GM19025 (cell line): Measurements from ENCODE around the gene SLC8A2.

Source experiments
- ATAC-seq: cut with Tn5 transposase; IDR thresholded peaks from one replicate; pipeline ENCODE4 v1.9.1; 2021; ENCODE audit warnings: mild to moderate bottlenecking, low read depth, moderate library complexity; ENCODE audit not compliant: unreplicated experiment

SLC8A2 gene

GRCh38 chr19:47506459-47506858 lies 34.8 kb upstream of the SLC8A2 start:
- no peak for ATAC-seq

GRCh38 chr19:47505506-47505905 lies 33.8 kb upstream of the SLC8A2 start:
- ATAC-seq, result no peak

- no peak for ATAC-seq
Observed at GRCh38 chr19:47503826-47504150, 32.1 kb upstream of the SLC8A2 start.

- no peak for ATAC-seq
Observed at GRCh38 chr19:47503130-47503825, 31.6 kb upstream of the SLC8A2 start.

- ATAC-seq, result no peak
Observed at GRCh38 chr19:47499863-47500830, 28.5 kb upstream of the SLC8A2 start.

GRCh38 chr19:47499371-47499770 lies 27.7 kb upstream of the SLC8A2 start:
- ATAC-seq, result no peak

GRCh38 chr19:47498561-47498960 lies 26.9 kb upstream of the SLC8A2 start:
- ATAC-seq, result no peak

- ATAC-seq, result no peak
Observed at GRCh38 chr19:47497821-47498520, 26.3 kb upstream of the SLC8A2 start.

GRCh38 chr19:47497050-47497766 lies 25.5 kb upstream of the SLC8A2 start:
- ATAC-seq, result no peak

- ATAC-seq, result no peak
Observed at GRCh38 chr19:47495478-47496372, 24.0 kb upstream of the SLC8A2 start.

- ATAC-seq, result no peak
Observed at GRCh38 chr19:47494729-47495128, 23.0 kb upstream of the SLC8A2 start.

GRCh38 chr19:47494211-47494547 lies 22.5 kb upstream of the SLC8A2 start:
- ATAC-seq, result no peak

GRCh38 chr19:47493378-47494210 lies 21.9 kb upstream of the SLC8A2 start:
- no peak for ATAC-seq

GRCh38 chr19:47492571-47493377 lies 21.1 kb upstream of the SLC8A2 start:
- no peak for ATAC-seq

GRCh38 chr19:47492137-47492533 lies 20.4 kb upstream of the SLC8A2 start:
- ATAC-seq, result no peak

GRCh38 chr19:47491358-47492136 lies 19.9 kb upstream of the SLC8A2 start:
- ATAC-seq, result no peak

GRCh38 chr19:47490847-47491246 lies 19.2 kb upstream of the SLC8A2 start:
- no peak for ATAC-seq
